HepG2 (cell line): Measurements from ENCODE around the gene FAAP20. TPM values are rescaled to one million over a fixed set of nuclear protein-coding genes. Genes with fewer than 3 reads are reported as not detected.

Experiments used
- ATF7-NPFF ChIP-seq: sonication (generic); formaldehyde crosslinking; IDR thresholded peaks from 2 replicates; pipeline ENCODE4 v1.8.1; 2023; ENCODE audit warnings: mild to moderate bottlenecking, low read depth, missing genetic modification reagents, moderate library complexity
- CAMTA2 ChIP-seq: sonication (generic); formaldehyde crosslinking; IDR thresholded peaks from 2 replicates; pipeline ENCODE4 v1.4.0; 2020; ENCODE audit warnings: mild to moderate bottlenecking, missing genetic modification reagents, borderline replicate concordance
- CBX5 ChIP-seq: sonication (generic); formaldehyde crosslinking; IDR thresholded peaks from 2 replicates; pipeline ENCODE4 v1.4.0; 2020; ENCODE audit warnings: missing genetic modification reagents, borderline replicate concordance
- CCDC6 ChIP-seq: sonication (generic); formaldehyde crosslinking; IDR thresholded peaks from 2 replicates; pipeline ENCODE4 v1.8.1; 2022; ENCODE audit warnings: mild to moderate bottlenecking, missing genetic modification reagents, moderate library complexity
- CENPX ChIP-seq: sonication (generic); formaldehyde crosslinking; IDR thresholded peaks from 2 replicates; pipeline ENCODE4 v1.9.0; 2021; ENCODE audit warnings: mild to moderate bottlenecking, missing genetic modification reagents, moderate library complexity
- EEA1 ChIP-seq: sonication (generic); formaldehyde crosslinking; IDR thresholded peaks from 2 replicates; pipeline ENCODE4 v1.5.1; 2020; ENCODE audit warnings: mild to moderate bottlenecking, missing genetic modification reagents, borderline replicate concordance
- ESRRA ChIP-seq: sonication (generic); formaldehyde crosslinking; IDR thresholded peaks from 2 replicates; pipeline ENCODE4 v1.5.1; 2020; ENCODE audit warnings: mild to moderate bottlenecking, low read depth, missing genetic modification reagents
- HOXA7 ChIP-seq: sonication (generic); formaldehyde crosslinking; IDR thresholded peaks from 2 replicates; pipeline ENCODE4 v1.8.1; 2022; ENCODE audit warnings: mild to moderate bottlenecking, missing genetic modification reagents, moderate library complexity
- IRF9 ChIP-seq: sonication (generic); formaldehyde crosslinking; IDR thresholded peaks from 2 replicates; pipeline ENCODE4 v1.8.0; 2022; ENCODE audit warnings: missing genetic modification reagents, mild to moderate bottlenecking, borderline replicate concordance
- JDP2 ChIP-seq: sonication (generic); formaldehyde crosslinking; IDR thresholded peaks from 2 replicates; pipeline ENCODE4 v1.8.1; 2022; ENCODE audit warnings: missing genetic modification reagents, borderline replicate concordance
- KDM2A ChIP-seq: sonication (generic); formaldehyde crosslinking; IDR thresholded peaks from 2 replicates; pipeline ENCODE4 v1.4.0; 2020; ENCODE audit warnings: low read depth, missing genetic modification reagents, borderline replicate concordance
- KLF12 ChIP-seq: sonication (generic); formaldehyde crosslinking; IDR thresholded peaks from 2 replicates; pipeline ENCODE4 v1.4.0; 2020; ENCODE audit warnings: missing genetic modification reagents, borderline replicate concordance
- MAF1 ChIP-seq: sonication (generic); formaldehyde crosslinking; IDR thresholded peaks from 2 replicates; pipeline ENCODE4 v1.5.0; 2020; ENCODE audit warnings: missing genetic modification reagents, borderline replicate concordance
- NR1H2 ChIP-seq: sonication (generic); formaldehyde crosslinking; IDR thresholded peaks from 2 replicates; pipeline ENCODE4 v1.8.1; 2022; ENCODE audit warnings: low read depth, missing genetic modification reagents, borderline replicate concordance
- RELA ChIP-seq: sonication (generic); formaldehyde crosslinking; IDR thresholded peaks from 2 replicates; pipeline ENCODE4 v1.4.0; 2020; ENCODE audit warnings: missing genetic modification reagents
- TAF1 ChIP-seq: sonication (generic); formaldehyde crosslinking; IDR thresholded peaks from 2 replicates; pipeline ENCODE4 v1.4.0; 2020; ENCODE audit warnings: missing genetic modification reagents
- ZBTB33 ChIP-seq: sonication (generic); formaldehyde crosslinking; IDR thresholded peaks from 2 replicates; pipeline ENCODE4 v1.4.0; 2020; ENCODE audit warnings: missing genetic modification reagents
- ZC3H13 ChIP-seq: sonication (generic); formaldehyde crosslinking; IDR thresholded peaks from 2 replicates; pipeline ENCODE4 v1.8.1; 2023; ENCODE audit warnings: mild to moderate bottlenecking, missing genetic modification reagents, moderate library complexity
- ZFP91 ChIP-seq: sonication (generic); formaldehyde crosslinking; IDR thresholded peaks from 2 replicates; pipeline ENCODE4 v1.9.0; 2022; ENCODE audit warnings: missing genetic modification reagents, mild to moderate bottlenecking, borderline replicate concordance
- ZNF101 ChIP-seq: sonication (generic); formaldehyde crosslinking; IDR thresholded peaks from 2 replicates; pipeline ENCODE4 v1.4.0; 2020; ENCODE audit warnings: mild to moderate bottlenecking, low read depth, missing genetic modification reagents, borderline replicate concordance
- ZNF329 ChIP-seq: sonication (generic); formaldehyde crosslinking; IDR thresholded peaks from 2 replicates; pipeline ENCODE4 v1.9.0; 2021; ENCODE audit warnings: low read depth, mild to moderate bottlenecking, missing genetic modification reagents
- ZNF337 ChIP-seq: sonication (generic); formaldehyde crosslinking; IDR thresholded peaks from 2 replicates; pipeline ENCODE4 v1.5.1; 2020; ENCODE audit warnings: missing genetic modification reagents, low read depth, mild to moderate bottlenecking, borderline replicate concordance
- ZNF446 ChIP-seq: sonication (generic); formaldehyde crosslinking; IDR thresholded peaks from 2 replicates; pipeline ENCODE4 v1.5.0; 2020; ENCODE audit warnings: mild to moderate bottlenecking, missing genetic modification reagents
- ZNF451 ChIP-seq: sonication (generic); formaldehyde crosslinking; IDR thresholded peaks from 2 replicates; pipeline ENCODE4 v1.5.0; 2020; ENCODE audit warnings: mild to moderate bottlenecking, missing genetic modification reagents
- ZNF496 ChIP-seq: sonication (generic); formaldehyde crosslinking; IDR thresholded peaks from 2 replicates; pipeline ENCODE4 v1.8.1; 2023; ENCODE audit warnings: mild to moderate bottlenecking, moderate library complexity, missing genetic modification reagents; ENCODE audit not compliant: insufficient replicate concordance
- ZNF563 ChIP-seq: sonication (generic); formaldehyde crosslinking; IDR thresholded peaks from 2 replicates; pipeline ENCODE4 v1.8.0; 2022; ENCODE audit warnings: mild to moderate bottlenecking, moderate library complexity, missing genetic modification reagents
- polyA plus RNA-seq, 8 experiments: library from polyadenylated mRNA; depleted of rRNA in 3 of 8; stranded (reverse) in 7 of 8; unstranded in 1 of 8; fragments of >200 nt; fragmentation: Illumina TruSeq in 4 of 8; extraction: Trizol in 4 of 8; gene quantifications; 2 replicates each; pipeline versions ENCODE4 v1.2.1 to v1.2.3, GENCODE V29; 2011 to 2016; ENCODE audit warnings: low read depth in 4 of 8, missing spikeins in 1 of 8, mixed read lengths in 1 of 8; ENCODE audit not compliant: insufficient read depth in 1 of 8
- total RNA-seq, 5 experiments: library from RNA; depleted of rRNA; stranded (reverse); fragments of >200 nt; fragmentation: Illumina TruSeq; extraction: Trizol; gene quantifications; 2 replicates each; pipeline ENCODE4 v1.2.3, GENCODE V29; 2016; ENCODE audit warnings: low read depth in 1 of 5

Gene FAAP20
- total and polyA plus RNA-seq, 2 of the 13 experiments (the other 11 are each of a cell fraction or from before 2014, with no cell fraction given), result 9.6 to 10.8 TPM

DNA sequence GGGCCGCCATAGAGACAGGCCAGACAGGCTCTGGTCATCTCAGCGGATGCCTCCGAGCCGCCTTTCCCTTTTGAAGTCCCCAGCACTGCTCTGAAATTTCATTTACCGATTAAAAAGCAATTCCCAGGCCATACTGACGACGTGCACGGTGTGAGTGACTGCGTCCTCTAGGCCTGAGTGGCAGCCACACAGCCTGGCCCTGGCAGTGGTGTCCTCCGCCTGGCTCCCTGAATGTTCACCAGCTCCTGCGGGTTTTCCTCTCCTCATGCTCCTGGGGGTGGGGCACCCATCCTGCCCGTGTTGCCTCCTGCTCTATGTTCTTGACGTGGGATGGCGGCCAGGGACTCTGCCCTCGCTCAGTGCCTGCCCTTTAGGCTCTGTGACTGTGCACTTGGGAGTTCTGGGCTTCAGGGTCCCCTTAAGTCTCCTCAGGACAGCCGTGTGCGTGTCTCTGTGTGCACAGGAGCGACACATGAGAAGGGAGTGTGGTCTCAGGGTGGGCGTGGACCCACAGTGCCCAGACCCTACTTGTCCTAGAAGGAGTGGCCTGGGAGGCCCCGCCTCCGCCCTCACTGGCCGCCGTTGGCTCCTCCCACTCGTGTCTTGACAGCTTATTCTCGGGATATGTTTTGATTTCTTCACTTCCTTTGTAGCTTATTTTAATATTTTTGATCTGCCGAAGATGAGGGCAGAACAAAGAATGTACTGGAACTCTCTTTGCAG is 37.1 kb upstream of the FAAP20 start (continued):
- TF ChIP-seq ESRRA (CRISPR knock-in tag) (no peak), MAF1 (no peak), ZC3H13 (CRISPR knock-in tag) (peak; percentile 83; the same call in 1 of the 2 replicates), ZNF496 (no peak), ZNF101 (no peak), NR1H2 (CRISPR knock-in tag) (no peak), CENPX (CRISPR knock-in tag) (no peak), ZNF563 (CRISPR knock-in tag) (no peak), RELA (no peak), ZNF329 (CRISPR knock-in tag) (no peak), TAF1 (CRISPR knock-in tag) (peak; percentile 24; the same call in 1 of the 2 replicates), ZNF451 (CRISPR knock-in tag) (no peak), KDM2A (CRISPR knock-in tag) (no peak), IRF9 (CRISPR knock-in tag) (0 out of 2 replicates have a peak, but pooled peaks have one; percentile 58), CAMTA2 (no peak), CCDC6 (CRISPR knock-in tag) (no peak), CBX5 (CRISPR knock-in tag) (no peak), ATF7-NPFF (CRISPR knock-in tag) (no peak), JDP2 (no peak), ZBTB33 (CRISPR knock-in tag) (0 out of 2 replicates have a peak, but pooled peaks have one; percentile 5), KLF12 (CRISPR knock-in tag) (peak; percentile 34; the same call in 1 of the 2 replicates), EEA1 (CRISPR knock-in tag) (0 out of 2 replicates have a peak, but pooled peaks have one; percentile 38), ZNF337 (no peak), HOXA7 (no peak), ZFP91 (CRISPR knock-in tag) (0 out of 2 replicates have a peak, but pooled peaks have one; percentile 10), ZNF446 (CRISPR knock-in tag) (no peak)
